ENCODE data around the gene KCNC2.

The KCNC2 gene

DNA sequence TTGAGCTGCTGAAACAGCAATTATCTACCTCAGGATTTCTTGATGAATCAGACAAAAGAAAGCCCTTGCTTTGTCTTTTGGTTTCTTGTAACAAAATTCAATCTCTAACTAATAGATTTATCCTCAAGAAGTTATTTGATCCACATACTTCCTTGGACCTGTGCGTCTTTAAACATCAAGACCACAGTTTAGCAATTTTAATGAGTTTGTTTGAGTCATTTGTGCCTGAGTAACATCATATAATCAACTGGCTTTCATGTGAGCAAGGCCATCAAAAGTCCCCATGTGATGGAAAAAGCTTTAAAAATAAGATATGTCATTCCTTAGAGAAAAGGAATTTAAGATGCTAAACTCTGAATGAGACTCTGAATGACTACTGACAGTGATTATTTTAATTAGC, 52.3 kb downstream of the KCNC2 start:
- DNase-seq: no peak

DNA sequence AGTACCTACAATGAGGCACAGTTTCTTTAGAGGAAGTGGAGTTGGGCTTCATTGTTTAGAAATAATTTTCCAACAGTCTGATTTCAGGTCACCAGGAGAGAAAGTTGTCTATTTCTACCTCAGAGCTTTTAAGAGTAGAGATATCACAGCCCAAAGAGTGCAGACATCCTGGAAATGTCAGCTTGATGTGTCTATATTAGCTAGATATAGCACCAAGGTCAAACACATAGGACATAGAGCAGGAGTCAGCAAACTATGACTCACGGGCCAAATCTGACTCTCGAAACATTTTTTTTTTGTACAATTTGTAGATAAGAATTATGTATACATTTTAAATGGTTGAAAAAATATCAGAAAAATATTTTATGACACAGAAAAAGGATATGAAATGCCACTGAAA, 53.7 kb downstream of the KCNC2 start:
- no peak for DNase-seq

DNA sequence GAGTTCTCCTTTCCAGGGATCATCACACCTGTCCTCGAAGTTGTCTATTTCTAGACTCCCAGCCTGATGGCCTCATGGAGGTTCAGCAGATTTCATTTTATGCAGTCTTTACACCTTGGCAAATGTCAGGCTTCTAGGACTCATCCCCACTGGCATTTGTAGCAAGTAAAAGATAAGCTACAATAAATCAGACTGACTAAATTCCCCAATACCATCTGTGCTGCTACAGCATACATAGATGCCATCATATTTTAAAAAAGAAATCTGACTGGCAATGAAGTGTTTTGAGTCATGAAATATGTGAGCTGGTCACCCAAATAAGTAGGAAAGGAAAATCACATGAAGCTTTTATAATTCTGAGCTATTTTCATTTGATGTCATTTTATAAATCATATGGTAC, 55.3 kb downstream of the KCNC2 start:
- DNase-seq: no peak

DNA sequence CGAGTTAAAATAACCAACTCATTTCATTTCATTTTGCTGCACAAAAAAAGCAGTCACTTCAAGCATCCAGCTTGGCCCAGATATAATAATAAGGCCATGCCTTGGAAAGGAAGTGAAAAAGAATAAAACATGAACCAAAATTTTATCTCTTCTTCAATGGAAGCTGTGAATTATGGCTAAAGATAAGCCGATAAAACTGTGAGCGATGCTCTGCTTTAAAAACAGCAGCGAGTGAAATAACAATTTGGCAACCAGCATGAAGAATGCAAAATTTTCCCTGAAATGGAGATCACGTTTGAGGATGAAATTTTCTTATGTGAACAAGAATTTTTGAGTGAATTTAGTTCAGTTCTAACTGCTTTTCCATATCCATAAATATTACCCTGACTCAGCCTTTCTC, 70.4 kb downstream of the KCNC2 start:
- no peak for DNase-seq

DNA sequence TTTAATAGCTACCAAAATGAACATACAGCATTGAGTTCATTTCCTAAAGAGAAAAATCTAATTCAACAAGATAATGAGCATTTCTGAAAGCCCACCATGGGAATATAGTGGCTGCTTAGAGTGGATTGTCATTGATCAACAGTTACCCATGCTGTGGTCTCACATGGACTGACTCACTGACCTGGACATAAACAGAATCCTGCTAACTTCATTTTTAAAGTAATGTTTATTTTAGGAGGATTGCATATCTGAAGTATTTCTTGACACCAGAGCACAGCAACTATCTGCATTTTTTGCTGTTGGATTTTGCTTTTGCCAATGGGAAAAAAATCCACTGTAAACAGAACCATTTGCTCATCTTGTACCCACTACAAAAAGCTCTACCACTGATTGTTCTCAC, 71.7 kb downstream of the KCNC2 start:
- no peak for DNase-seq

DNA sequence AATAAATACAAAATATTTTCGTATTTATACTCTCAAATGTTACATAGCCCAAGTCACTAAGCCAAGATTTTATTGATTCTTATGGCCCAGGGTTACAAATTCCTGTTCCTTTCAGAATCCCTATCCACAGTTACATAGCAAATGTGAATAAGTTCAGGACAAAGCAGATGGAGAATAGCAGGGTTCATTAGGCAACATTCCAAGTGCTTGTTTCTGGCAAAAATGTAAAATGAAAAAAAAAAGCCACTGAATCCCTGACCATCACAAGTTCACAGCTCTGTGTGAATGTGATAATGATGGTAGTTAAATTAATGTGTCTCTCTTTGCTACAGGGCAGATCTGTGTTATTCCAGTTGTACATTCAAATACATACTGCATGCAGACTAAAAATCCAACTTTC, 74.6 kb downstream of the KCNC2 start:
- DNase-seq: no peak

DNA sequence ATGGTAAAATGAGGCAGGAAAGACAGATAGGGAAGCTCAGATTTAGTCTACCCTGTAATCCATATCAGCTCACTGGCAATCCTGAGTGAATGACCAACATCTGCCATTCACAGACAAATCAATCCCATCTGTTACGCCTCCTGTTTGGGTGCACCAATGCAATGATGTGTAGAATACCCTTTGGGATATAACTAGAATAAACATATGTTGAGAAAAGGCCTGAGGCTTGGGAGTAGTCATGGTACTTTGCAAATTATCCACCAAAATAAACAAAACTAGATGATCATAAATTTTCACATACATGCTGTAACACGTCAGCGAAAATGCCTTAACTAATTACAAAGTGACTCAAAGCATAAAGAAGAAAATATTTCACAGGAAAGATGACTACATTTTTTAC, 78.8 kb downstream of the KCNC2 start:
- DNase-seq: no peak

DNA sequence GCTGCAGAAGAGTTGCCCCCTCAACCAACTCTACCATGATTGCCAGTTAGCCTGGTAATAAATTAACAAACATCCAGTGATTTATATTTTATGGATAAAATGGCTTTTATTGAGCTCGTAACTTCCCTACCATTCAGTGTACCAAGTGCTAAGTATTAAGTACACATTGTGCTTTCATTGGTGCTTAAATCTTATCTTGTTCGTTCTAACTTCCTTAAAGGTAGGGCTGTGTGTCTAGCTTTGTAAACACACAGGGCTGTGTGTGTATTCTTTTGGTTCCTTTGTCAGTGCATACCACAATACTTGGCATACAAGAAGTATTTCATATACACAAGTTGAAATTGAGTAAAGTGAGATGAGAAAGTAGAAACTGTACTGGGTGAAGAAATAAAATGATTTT, 80.4 kb downstream of the KCNC2 start:
- no peak for DNase-seq

DNA sequence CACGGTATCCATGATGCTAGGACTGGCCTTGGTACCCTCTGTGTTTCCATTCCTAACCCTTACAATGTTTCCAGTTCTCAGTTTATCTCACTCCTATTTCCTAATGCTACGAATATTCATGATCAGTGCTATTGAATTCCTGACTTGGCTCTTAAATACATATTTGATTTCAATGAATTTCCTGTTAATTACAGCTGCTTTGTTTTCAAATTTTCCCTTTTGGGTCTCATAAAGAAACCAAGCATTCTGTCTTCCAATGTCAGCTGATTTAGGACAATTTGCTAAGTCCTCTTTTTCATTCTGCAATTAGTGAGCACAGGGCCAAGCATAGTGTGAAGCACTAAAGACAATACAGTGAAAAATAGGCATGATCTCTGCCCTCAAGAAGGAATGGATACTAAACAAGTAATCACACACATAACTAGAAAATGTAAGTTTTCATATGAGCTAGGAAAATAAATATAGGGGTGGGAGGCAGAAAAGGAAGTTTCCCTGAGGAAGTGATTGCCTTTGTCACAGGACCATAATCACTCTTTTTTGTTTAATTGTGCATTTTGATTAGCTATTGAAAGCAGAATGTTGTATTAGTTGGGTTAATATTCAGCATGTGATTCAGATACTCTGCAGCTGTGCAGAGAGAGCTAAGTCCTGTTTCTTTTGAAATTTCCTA, 88.5 kb downstream of the KCNC2 start:
- DNase-seq: no peak

DNA sequence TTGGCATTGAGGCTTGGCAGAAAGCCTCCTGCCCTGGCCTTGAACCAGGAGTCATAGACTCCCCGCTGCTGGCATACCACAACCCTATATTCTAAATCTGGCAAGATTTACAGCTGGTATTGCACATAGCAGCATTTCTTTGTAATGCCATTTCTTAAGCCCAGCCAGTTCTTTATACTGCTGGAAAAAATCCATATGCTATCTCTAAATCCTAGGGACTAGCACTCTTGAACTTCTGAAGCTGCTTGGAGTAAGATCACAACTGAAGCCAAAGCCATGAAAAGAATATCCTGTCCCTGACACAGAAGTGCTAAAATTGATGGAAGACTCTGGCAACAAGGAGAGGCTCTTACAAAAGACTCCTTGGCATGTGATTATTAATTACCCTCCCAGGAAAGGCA, 89.3 kb downstream of the KCNC2 start:
- DNase-seq: no peak

DNA sequence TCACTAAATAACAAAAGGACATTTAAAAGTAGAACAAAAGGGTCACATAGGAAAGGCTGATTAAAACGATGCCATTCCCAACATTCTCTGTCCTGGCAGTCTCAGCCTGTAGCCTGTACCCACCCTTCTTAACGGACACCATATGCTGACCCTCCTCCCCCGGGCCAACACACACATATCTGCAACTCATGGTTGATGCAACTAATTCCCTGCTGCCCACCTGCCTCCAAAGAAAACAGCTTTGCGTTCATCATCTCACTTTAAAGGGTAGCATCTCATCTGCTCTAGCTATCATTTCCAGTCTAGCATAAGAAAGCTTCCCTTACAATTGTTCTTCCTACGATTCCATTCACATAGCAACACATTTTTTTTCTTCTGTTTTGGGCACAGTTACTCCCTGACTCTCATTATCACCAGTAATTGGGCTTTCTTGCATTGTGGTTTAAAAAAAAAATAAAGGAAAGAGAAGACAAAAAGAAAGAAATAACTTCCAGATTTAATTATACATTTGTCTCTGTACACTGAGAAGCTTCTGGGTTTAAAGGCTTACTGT, 92.9 kb downstream of the KCNC2 start:
- DNase-seq: no peak

DNA sequence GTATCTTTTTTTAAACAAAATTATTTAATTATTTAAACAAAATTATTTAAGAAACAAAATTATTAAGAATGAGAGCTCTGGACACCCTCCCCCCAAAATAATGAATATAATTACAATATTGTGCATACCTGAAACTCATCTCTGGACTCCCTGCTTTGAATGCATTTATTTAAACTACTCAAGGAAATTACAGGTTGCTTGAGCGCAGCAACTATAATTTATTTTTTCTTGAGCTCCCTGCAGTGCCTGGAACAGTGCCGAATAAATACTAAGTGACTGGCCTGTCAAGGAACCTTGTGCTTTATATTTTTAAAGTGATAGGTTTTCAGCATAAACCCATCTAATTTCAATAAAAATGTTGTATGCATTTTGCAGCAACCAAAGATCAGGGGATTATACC, 93.9 kb downstream of the KCNC2 start:
- DNase-seq: no peak

DNA sequence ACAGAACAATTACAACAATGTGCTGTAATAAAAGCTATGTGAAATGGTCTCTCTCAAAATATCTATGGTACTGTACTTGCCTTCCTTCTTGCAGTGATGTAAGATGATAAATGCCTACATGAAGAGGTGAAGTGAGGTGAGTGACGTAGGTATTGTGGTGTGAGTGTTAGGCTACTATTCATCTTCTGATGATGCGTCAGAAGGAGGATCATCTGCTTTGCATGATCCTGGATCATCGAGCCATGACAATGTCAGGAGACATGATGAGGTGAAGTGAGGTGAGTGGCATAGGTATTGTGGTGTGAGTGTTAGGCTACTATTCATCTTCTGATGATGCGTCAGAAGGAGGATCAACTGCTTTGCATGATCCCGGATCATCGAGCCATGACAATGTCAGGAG, 105.8 kb downstream of the KCNC2 start:
- no peak for DNase-seq

DNA sequence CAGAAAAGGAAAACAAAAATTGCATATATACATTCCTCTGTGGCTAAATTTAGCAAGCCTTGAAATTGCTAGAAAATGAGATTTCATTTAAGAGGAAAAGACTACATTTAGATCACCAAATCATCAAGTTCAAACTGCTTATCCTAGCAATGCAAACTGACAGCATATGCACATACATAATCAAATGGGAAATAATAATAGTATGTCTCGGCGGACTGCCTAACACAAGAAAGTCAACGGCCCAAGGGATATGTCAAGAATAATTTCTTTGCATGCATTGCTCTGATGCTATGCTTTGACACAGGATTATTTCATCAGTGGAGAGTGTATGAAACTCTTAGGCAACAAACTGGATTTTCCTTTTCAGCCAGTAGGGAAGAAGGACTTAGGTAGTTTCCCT, 107.9 kb downstream of the KCNC2 start:
- DNase-seq: no peak

DNA sequence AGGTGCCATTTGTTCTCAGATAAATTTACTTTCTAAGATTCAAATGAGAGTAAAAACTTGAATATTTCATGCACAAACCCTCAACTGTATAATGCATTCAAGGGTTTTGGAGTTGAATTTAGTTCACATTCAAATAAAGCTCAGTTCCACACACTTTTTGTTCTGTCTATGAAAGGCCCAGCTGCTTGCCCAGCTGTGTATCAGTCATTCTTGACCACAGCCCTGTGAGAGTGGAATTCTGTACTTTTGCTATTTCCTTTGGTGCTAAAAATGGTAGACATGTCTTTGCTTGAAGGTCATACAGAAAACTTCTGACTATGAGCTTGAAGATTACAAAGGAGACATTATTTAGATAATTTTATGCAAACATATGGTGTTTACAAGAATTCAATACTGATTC, 110.4 kb downstream of the KCNC2 start:
- DNase-seq: no peak

DNA sequence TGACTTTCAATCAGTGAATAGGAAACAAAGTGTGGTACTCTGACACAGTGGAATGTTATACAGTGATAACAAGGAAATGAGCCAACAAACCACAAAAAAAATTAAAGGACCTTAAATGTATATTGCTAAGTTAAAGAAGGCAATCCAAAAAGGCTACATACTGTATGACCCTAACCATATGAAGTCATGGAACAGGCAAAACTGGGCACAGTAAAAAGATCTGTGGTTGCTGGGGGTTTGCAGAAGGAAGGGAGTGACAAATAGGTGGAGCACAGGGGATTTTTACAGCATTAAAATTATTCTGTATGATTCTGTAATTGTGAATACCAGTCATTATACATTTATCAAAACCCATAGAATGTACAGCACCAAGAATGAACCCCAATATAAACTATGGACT, 112.6 kb downstream of the KCNC2 start:
- no peak for DNase-seq

DNA sequence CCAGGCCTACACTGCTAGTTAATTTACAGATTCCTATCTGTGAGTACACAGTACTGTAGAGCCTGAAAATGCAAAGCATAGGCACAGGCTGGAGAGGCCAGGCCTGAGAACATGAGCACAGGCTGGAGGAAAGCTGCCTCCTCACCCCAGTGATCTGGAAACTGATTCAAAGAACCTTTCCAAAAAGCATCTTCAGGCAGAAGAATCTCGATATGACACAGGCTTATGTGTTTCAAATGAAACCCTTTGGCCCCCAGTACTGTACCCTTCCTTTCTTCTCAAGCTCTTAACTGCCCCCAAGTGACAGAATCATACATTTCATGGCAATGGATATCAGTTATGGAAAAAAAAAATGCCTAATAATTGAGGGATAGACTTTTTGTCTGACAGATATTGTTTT, 122.0 kb downstream of the KCNC2 start:
- DNase-seq: no peak

DNA sequence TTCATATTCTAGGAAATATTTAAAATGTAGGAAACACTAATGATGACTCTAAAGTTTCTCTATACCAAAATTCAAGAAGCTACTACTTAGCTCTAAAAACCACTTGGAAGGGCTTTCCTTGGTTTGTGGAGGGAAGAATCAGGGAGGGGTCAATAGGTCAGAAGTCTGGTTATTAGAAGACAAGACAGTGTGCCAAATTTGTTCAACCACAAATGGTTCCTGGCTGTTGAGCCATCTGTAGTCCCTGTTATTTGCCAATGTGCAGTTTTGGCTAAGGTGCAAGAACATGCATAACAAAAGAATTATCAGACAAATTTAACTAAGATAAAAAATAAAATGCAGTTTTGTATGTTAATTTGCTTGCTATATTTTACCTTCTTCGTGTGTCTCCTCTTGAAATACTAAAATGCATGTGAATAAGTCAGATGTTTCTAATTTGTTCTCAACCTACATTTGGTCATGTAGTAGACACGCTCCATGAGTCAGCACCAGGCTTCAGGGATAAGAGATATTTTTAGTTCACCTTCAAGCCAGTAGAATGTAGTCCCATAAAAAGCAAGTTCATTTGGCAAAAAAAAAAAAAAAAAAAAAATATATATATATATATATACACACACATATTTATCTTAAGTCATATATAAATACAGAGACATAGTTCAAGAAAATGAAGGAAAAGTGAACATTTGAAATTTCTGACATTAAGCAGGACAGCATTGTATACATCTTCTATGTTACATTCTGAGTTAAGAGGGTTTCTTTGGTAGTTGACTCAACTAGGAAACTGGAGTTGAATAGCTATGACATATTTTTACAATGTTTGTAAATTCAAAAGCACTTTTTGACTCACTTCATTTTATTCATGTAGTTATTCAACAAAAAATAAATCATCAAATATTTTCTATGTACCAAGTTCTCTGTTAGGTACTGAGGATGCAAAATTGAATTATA, 123.3 kb downstream of the KCNC2 start:
- no peak for DNase-seq

DNA sequence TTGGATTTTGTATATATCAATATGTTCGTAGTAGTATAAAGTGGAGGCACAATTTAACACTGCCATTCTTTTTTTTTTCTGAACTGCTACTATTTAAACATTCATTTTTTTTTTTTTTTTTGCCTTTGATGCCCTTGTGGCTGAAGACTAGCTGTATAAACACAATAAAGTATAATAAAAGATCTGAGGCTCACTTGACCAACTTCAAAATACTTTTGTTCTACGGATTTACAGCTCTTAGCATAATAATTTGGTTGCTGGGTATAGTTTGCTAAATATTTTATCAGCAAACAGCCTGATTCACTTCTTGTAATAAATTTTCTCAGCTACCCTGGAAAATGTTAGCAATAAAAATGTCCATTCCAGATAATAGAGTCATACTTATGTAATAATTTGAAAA, 128.3 kb downstream of the KCNC2 start:
- DNase-seq: no peak

DNA sequence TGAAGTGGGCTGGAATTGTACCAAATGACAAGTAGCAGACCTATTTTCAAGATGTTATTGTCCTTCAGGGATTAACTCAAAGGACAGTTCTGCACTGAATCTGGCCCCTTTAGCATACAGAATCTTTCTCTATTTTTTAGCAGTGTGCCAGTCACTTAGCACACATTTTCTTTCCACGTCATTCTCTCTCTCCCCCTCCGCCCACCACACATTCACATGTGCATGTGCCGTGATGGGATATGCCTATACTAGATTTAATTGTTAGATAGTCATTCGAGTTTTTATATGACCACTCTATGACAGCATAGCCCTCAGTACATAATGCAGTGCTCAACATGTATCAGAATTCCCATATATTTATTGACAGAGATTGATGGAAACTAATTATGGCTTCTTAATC, 129.1 kb downstream of the KCNC2 start:
- DNase-seq: no peak

DNA sequence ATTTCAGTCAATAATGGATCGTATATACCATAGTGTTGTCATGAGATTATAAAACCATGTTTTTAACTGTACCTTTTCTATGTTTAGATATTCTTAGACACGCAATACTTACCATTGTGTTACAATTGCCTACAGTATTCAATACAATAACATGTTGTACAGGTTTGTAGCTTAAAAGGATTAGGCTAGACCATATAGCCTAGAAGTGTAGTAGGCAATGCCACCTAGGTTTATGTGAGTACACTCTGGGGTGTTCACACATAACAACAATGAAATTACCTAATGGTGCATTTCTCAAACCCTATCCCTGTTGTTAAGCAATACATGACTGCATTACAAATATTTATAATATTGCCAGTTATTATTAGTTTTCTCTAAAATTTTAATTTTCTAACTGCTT, 144.2 kb downstream of the KCNC2 start:
- DNase-seq: no peak

DNA sequence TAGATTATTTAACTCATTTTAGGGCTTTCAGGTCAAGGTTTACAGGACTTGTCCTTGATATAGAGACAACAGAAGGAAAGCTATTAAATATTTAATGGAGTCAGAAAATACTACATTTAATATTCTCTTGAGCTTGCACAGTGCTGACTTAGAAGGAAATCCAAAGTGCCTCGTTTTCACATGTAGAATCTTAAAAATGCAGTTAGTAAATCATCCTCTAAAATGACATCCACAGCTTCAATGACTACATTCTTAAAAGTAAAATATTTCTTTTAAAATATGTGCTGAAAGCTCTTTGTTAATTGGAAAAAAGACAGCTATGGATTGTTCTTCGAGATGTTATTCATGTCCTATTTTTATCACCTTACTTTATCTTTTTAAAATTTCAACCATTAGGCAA, 146.9 kb downstream of the KCNC2 start:
- DNase-seq: no peak

DNA sequence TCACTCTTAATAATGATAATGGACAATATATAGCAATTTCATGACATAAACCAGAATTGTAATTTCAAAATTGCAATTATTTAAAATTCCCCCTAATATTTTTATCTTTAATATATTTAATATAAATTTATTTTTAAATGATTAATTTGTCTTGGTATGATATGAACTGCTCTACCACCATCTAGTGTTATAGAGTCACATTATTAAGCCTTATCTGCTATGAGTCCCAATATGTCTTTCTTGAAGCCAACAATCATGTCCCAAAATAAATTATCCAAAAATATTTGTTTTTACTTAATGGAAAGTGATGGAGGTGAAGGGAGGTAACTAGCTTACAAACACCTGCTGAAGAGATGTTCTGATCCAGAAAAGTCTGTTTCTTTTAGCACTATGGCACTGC, 151.4 kb downstream of the KCNC2 start:
- no peak for DNase-seq

DNA sequence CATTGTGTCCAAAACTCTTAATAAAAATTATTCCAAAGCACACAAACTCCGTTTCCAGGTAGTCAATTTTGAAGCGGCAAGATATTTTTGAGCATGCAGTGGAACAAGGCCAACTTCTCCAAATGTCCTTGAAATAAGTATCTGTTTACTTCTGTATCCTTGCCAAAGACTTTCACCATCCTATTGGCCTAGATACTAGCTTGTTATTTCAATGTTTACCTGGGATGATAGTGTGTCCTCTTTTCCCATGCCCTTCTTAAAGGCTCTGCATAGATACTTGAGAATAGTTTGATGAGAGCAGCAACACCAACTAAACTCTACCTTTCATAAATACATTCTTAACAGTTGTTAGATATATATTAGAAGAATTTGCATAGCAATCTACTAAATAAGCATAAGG, 160.9 kb downstream of the KCNC2 start:
- DNase-seq: no peak

All from activated CD4-positive, alpha-beta T cell treated with anti-CD3 and anti-CD28 coated beads for 1 hour (primary cell).